GM19397 (cell line): ENCODE results near the gene SELENBP1.
"Not testable (repeated sequence)": the region's sequence is repeated elsewhere in the genome, so short reads cannot be mapped to it uniquely, and the experiment has no call there.

Experiments used
- ATAC-seq: cut with Tn5 transposase; IDR thresholded peaks from one replicate; pipeline ENCODE4 v1.9.1; 2021; ENCODE audit warnings: mild to moderate bottlenecking, moderate library complexity; ENCODE audit not compliant: unreplicated experiment

The SELENBP1 gene

DNA sequence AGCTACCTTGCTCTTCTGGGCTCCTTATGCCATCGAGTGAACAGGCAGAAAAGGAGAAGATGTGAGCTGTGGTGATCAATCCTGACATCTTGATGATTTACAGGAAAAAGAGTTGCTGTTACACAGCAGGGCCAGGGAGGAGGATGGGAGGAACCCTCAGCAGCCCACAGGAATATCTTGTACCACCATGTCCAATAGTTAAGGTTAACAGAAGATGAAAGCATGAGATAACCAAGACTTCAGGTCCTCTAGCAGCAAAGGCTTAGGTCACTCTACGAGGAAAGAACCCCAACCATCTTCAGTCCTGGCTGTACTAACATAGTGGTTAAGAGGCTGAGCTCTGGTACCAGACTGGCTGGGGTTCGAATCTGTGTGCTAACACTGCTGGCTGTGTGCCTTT is 12.1 kb upstream of the SELENBP1 start:
- no peak for ATAC-seq

DNA sequence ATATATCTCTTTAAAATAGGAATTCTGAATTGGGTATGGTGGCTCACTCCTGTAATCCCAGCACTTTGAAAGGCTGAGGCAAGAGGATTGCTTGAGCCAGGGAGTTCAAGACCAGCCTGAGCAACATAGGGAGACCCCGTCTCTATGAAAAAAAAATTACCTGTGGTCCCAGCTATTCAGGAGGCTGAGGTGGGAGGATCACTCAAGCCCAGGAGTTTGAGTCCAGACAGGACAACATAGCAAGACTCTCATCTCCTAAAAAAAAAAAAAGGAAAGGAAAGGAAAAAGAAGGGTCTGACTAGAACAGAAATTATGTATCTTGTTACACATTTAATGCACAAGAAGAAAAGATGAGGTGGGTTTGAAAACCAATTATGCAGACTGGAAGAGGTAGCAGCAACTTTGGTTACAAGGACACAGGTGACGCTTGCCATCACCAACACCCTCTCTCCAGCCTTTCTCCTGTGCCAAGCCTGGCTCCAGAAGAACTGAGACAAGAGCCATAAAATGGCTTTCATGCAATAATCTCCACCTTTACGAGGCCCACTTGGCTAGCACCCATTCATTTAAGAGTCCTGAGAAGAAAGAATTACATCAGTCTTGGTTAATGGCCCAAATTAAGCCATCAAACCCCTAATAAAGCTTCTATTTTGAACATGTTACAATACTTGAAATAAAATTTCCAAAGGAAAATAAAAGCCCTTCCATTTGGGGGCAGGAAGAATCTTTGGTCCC is 4.8 kb upstream of the SELENBP1 start:
- ATAC-seq = no peak

DNA sequence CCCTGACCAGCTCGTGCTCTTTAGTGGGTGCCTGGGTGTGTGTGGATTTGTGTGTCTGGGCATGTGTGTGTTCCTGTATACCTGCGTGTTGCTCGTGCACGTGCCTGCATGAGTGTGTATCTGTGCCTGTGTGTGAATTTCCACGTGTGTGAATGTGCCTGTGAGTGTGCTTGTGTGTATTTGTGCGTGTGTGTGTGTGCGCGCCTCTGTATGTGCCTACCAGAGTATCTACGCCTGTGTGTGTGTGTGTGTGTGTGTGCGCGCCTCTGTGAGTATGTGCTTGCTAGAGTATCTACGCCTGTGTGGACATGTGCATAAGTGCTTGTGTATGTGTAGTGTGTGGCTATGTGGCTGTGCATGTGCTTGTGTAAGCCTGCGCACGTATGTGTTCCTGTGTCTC is 691 bp upstream of the SELENBP1 start:
- ATAC-seq = no peak

DNA sequence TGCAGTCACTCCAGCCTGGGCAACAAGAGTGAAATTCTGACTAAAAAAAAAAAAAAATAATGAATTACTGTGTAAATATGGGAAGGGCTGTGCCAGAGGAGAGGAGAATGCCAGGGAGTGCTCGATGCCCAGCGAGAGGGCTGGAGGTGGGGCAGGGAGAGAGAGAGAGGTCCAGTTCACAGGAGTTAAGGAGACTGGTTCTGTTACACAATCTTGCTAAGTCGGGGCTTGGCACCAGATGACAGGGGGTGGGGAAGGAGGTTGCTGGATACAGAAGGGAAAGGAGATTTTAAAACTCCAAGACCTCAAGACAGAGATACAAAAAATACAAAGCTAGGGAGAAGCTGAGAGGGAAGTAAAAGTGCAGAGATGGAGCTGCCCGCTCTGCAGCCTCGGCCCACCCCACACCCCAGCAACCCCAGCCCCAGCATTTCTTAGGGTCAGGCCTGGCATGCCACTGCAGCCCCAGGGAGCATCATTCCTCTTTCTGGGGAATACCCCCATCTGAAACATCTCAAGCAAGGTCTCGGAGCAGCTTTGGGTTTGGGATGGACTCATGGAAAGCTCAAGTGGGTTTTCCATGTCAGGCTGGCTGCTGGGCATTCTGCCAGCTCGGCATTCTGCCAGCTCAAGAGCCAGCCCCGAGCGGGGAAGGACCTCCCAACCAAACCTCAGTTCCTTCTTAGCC is 991 bp downstream of the SELENBP1 start:
- ATAC-seq = no peak

DNA sequence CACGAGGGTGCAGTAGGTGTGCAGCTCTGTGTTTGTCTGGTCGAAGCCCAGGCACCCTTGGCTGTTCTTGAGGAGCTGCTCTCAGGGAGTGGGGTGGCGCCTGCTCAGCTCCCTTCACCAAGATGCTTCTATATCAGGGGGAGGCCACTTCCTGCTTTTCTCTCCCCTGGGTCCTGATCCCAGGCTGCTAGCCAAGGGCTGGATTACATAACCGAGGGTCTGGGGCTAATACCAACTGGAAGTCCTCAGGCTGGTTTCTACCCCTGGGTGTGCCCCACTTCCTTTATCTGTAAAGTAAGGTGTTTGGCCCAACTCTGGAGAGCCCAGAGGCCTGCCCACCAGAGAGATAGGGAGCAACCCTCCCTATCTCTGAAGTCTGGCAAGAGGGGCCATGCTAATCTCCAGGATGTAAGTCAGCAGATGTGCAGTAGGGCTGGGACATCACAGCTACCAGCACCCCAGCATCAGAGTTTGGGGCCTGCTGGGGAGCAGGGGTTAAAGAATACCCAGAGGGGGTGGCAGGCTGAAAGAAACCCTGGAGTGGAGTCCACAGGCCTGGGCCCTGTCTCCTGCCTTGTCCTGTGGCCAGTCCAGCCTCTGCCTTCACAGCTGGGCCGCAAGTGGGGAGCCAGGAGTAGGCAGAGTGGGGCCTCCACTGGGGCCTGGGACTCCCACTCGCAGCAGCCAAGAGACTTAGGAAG is 2.1 kb downstream of the SELENBP1 start:
- no peak for ATAC-seq

DNA sequence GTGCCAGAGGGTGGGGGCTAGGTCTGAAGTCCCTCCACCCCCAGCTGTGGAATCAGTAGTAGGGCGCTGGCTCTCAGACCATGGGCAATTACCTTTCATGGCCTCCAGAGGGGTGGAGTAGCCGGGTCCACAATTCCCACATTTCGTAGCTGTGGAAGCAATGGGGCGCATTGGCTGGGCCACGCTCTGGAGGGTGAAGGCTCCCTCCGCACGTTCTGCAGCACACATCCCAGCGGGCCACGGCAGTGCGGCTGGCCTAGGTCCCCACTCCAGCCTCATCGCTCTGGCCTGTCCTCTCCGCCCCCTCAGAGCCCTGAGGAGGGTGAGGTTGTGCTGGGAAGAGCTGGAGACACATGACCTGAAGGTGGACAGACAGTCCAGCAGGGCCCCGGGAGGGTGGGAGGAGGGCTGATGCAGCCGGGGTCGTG is 2.9 kb downstream of the SELENBP1 start:
- no peak for ATAC-seq

DNA sequence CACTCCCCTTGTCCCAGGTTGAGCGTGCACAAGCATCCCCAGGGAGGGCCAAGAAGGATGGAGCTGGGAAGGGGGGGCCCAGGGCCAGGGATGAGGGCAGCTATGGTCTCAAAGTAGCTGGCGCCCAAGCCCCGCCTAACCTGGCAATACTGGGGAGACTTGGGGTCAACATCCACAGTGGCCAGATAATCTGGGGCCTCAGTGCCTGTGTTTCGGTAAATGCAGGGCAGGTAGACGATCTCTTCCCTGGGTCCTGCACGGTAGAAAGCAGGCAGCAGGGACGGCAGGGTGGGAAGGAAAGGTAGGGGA is 3.2 kb downstream of the SELENBP1 start:
- no peak for ATAC-seq

DNA sequence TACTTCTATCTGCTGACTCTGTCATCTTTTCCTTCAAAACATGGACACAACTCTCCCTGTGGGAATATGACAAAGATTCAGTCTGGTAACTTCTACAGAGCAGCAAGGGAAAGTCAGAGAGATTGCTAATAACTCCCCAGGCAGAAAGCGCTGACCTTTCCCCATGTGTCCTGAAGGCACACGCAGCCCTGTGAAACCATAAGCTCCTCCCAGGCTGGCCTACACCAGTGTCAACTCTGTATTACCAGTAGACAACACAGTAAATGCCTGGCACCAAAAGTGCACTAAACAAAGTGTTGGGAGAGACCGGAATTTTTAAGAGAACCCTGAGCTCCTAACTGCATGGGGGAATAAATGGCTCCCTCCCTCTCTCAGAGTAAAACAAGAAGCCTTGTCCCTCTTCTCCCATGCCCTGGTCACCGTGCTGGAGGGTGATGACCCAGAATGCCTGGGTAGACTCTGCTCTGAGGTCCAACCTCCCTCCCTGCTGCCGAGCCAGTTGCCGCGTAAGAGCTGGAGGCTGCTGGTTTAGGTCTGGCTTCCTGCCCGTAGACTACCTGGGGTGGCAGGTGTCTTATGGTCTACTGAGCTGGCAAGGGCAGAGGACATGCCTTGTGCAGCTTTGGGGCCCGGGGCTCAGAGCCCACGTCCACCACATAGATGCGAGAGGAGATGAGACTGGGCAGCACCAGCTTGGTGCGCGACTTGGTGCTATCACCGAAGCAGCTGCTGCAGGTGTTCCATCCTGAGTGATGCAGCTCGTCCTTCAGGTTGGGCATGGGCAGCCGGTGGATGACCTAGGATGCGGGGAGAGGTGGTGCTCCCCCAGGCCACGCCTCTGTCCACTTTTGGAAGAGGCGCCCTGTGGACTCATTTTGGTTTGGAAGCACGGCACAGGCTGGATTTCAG is 3.9 kb downstream of the SELENBP1 start:
- no peak for ATAC-seq

DNA sequence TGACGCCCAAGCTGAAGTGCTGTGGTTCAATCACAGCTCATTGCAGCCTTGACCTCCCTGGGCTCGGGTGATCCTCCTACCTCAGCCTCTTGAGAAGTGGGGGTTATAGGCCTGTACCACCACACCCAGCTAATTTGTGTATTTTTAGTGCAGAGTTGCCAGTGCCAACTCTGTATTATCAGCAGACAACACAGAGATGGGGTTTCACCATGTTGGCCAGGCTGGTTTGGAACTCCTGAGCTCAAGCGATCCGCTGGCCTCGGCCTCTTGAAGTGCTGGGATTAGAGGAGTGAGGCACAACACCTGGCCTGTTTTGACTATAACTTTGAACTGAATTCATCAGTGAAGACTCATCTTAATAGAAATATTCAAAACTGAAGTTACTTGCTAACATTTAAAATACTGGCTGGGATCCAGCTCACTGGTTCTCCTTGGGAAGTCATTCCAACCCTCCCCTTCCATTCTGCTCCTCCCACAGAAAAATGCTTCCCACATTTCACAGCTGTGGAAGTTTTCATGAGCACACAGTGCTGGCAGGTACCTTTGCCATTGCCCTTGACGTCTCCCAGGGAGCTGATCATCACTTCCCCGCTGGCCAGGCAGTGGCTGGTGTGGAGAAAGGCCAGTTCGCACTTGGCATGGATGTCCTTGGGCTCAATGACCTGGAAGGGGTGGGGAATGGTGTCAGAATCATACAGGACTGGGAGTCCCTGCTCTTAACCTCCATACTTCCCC is 4.7 kb downstream of the SELENBP1 start:
- no peak for ATAC-seq

DNA sequence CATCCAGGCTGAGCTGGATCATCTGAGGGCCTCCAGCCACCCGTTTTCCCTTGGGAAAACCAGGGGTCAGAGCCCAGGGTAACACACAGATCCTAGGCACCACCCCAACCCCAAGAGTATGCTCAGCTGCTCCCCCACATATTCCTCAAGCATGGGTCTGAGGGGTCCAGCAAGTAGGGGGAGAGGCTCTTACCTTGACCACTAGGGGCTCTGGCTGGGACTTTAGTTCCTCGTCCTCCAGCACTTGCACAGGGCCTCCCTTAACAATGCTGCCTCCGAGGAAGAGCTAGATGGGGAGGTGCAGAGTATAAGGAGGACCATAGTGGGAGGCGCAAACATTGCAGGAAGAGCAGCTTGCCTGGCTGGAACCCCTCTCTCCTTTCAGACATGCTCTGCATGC is 7.5 kb downstream of the SELENBP1 start:
- no peak for ATAC-seq

DNA sequence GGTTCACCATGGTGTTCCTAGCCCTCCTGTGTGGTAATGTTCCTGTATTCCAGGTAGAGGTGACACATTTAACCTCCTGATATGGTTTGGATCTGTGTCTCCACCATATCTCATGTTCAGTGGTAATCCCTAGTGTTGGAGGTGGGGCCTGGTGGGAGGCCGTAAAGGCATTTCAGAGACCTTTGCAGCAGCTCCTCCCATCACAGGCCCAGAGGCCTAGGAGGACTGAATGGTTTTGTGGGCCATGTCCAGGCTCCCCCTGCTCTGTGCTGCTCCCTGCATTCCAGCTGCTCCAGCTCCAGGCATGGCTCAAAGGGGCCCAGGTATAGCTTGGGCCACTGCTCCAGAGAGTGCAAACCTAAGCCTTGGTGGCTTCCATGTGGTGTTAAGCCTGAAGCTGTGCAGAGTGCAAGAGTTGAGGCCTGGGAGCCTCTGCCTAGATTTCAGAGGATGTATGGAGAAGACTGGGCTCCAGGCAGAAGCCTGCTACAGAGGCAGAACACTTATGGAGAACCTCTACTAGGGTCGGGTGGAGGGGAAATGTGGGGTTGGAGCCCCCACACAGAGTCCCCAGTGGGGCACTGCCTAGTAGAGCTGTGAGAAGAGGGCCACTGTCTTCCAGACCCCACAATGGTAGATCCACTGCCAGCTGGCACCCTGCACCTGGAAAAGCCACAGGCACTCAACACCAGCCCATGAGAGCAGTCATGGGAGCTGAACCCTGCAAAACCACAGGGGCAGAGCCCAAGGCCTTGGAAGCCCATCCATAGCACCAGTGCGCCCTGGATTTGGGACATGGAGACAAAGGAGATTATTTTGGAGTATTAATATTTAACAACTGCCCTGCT is 10.0 kb downstream of the SELENBP1 start:
- no peak for ATAC-seq

DNA sequence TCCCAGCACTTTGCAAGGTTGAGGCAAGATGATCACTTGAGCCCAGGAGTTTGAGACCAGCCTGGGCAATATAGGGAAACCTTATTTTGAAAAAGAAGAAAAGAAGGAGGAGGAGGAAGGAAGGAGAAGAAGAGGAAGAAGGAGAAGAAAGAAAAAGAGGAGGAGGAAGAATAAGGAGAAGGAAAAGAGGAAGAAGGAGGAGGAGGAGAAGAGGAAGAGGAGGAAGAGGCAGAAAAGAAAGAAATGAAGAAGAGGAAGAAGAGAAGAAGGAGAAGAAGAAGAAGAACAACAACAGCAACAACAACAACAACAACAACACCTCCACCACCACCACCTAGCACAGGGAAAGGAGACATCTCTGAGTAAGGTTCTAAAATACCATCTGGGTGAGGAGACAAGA is 10.6 kb downstream of the SELENBP1 start:
- ATAC-seq = no peak

DNA sequence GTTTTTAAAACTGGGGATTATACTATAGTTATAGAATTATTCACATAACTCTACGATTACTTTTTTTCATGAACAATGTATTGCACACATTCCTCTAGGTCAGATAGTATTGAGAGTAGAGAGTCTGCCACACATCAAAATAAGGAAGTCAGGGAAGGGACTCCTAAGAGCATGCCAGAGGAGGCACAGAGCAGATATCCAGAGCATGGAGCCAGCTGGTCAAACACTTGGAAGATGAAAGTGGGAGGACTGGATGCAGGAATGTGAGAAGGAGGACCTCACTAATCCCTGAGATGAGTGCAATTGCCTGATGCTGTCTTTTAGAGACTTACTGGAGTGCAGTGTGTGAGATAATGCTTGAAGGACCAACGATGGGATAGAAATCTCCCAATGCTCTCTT is 15.8 kb downstream of the SELENBP1 start:
- no peak for ATAC-seq

DNA sequence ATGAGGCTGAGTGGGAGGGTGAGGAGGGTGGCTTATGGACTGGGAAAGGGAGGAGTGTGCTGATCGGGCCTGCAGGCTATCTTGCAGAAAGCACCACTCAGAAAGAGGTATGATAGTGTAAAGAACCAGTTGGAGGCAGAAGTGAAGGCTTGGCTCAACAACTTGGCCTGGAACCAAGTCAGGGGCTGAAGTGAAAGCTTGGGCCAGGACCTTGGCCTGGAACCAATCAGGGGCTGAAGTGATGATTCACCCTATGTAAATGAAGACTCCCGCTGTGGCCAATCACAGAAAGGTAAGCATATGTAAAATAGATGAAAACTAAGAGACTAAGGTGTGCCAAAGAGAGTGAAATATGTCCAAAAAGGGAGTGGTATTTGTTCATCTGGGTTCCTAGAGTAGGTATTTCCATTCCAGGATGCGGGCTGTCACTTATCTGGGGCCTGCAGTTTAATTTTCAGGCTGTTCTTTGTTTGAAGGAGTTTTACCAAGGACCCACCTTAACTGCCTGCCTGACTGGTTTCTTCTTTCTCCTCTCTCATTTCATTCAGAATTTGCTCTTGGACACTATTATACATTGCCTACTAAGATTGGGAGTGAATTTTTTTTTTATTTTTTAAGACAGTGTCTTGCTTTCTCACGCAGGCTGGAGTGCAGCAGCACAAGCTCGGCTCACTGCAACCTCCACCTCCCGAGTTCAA is 20.3 kb downstream of the SELENBP1 start:
- ATAC-seq = no peak

DNA sequence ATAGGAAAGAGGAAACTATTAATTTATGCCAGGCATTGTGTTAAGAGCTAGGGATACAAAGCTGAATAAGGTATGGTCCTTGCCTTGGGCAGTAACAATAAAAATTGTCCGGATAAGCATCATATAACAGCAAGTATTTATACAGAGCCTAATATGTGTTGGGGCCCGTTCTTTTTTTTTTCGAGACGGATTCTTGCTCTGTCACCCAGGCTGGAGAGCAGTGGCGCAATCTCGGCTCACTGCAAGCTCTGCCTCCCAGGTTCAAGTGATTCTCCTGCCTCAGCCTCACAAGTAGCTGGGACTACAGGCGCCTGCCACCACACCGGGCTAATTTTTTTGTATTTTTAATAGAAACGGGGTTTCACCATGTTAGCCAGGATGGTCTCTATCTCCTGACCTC is 22.2 kb downstream of the SELENBP1 start:
- not testable (repeated sequence) for ATAC-seq

DNA sequence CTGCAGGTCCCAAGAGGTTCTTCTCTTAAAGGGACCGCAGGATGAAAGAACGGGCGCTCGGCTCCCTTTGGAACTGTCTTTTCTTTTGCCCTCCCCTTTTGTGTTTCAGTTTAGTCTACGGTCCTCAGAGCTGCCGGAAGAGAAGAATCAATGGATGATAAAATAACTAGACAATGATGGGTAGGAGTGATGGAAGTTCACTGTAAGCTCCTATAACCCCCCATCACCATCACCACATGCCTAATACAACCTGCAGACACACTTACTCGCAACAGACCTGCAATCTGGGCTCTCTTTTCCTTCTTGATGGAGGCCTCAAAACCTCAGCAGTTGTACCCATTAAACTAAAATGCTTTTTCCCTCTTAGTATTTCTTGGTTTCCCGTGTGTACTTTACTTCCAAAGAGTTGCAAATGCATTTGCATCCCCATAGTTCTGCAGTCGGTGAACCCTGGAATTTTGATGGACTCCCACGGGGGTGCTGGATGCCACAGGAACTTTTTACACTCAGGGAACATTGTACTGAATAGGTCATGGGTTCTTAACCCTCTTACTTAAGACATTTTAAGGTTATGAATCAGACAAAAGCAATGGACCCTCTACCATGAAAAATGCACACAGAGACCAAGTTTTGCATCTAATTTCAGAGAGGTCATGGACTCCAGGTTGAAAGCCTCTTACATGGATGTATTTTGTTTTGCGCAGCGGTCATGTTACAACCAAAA is 24.8 kb downstream of the SELENBP1 start:
- ATAC-seq = no peak

DNA sequence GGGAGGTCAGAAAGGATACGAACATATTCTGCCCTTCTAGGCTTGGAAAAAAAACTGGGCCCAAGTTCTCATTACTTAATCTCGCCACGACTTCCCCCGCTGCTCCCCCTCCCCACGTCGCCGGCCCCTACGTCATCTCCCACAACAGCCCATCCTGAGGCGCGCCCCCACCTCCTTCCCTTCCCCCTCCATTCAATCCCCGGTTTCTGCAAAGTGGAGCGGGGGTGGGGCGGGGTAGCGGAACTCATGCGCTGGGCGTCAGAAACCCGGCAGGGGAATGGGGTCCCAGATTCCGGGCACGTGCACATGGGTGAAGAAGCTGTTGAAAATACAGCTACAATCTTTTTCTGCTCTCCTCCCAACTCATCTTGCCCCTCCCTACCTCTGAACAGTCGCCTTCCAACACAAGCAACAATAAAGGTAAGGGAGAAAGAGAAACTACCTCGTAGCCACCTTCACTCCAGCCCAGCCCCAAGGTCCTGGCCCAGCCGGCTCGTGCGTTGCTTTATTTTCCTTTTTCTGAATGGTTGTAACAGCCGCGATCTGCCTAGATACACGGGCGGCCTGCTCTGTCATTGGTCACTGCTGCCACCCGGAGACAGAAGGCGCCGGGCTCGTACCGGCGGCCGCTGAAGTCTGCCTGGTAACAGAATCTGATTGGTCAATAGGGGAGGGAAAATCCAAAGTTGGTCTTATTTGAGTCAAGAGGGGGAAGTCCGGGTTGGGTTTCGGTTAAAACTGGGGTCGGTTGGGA is 25.6 kb downstream of the SELENBP1 start, which contains the start of gene RFX5:
TSS of gene RFX5 (minus strand) at position 484 of the 754 bp plus-strand sequence. CDS start 932 bp downstream, outside the sequence.
- peak; percentile 89 for ATAC-seq
